Hepatocyte (in vitro differentiated cells): ENCODE measurements around the gene TBATA. TPM values are rescaled to one million over a fixed set of nuclear protein-coding genes. Genes with fewer than 3 reads are reported as not detected.

Experiments used
- DNase-seq: peaks from one replicate; pipeline ENCODE4 v3.0.0-alpha.2; 2016; ENCODE audit warnings: low spot score
- H2AFZ ChIP-seq: fragments of 200-600 bp; sonication (generic); 2 replicates; pipeline ENCODE4 v1.6.0; 2016; ENCODE audit warnings: antibody characterized with exemption, mild to moderate bottlenecking
- H3K27ac ChIP-seq: fragments of 200-600 bp; sonication (generic); 2 replicates; pipeline ENCODE4 v1.5.1; 2016; ENCODE audit warnings: mild to moderate bottlenecking
- H3K27me3 ChIP-seq: fragments of 200-600 bp; sonication (generic); 2 replicates; pipeline ENCODE4 v1.6.1; 2016
- H3K36me3 ChIP-seq: fragments of 200-600 bp; sonication (generic); replicated peaks from 2 replicates; pipeline ENCODE4 v1.5.1; 2016; ENCODE audit warnings: low read depth; ENCODE audit not compliant: insufficient read depth
- H3K4me1 ChIP-seq: fragments of 200-600 bp; sonication (generic); 2 replicates; pipeline ENCODE4 v1.5.1; 2016; ENCODE audit warnings: mild to moderate bottlenecking, moderate library complexity; ENCODE audit not compliant: insufficient read depth
- H3K4me2 ChIP-seq: fragments of 200-600 bp; sonication (generic); 2 replicates; pipeline ENCODE4 v1.6.0; 2016
- H3K4me3 ChIP-seq: fragments of 200-600 bp; sonication (generic); 2 replicates; pipeline ENCODE4 v1.5.1; 2016; ENCODE audit warnings: mild to moderate bottlenecking
- H3K79me2 ChIP-seq: fragments of 200-600 bp; sonication (generic); 2 replicates; pipeline ENCODE4 v1.6.0; 2017; ENCODE audit warnings: mild to moderate bottlenecking
- H3K9me2 ChIP-seq: fragments of 200-600 bp; sonication (generic); replicated peaks from 2 replicates; pipeline ENCODE4 v1.6.0; 2017; ENCODE audit warnings: mild to moderate bottlenecking; ENCODE audit not compliant: insufficient read depth
- H3K9me3 ChIP-seq: fragments of 200-600 bp; sonication (generic); 2 replicates; pipeline ENCODE4 v1.5.1; 2016; ENCODE audit warnings: low read depth, mild to moderate bottlenecking
- H4K20me1 ChIP-seq: fragments of 200-600 bp; sonication (generic); 2 replicates; pipeline ENCODE4 v1.6.0; 2016; ENCODE audit warnings: mild to moderate bottlenecking; ENCODE audit not compliant: insufficient read depth, poor library complexity, severe bottlenecking
- CTCF ChIP-seq: fragments of 200-600 bp; sonication (generic); IDR thresholded peaks from 2 replicates; pipeline ENCODE4 v1.5.1; 2016; ENCODE audit warnings: antibody characterized with exemption, mild to moderate bottlenecking; ENCODE audit not compliant: poor library complexity
- EZH2 ChIP-seq: fragments of 200-600 bp; sonication (generic); IDR thresholded peaks from 2 replicates; pipeline ENCODE4 v1.6.1; 2016; ENCODE audit warnings: antibody characterized with exemption, mild to moderate bottlenecking, borderline replicate concordance
- EZH2phosphoT487 ChIP-seq: fragments of 200-600 bp; sonication (generic); IDR thresholded peaks from one replicate; pipeline ENCODE4 v1.6.1; 2018; ENCODE audit warnings: antibody characterized with exemption, mild to moderate bottlenecking, low read depth, moderate library complexity; ENCODE audit not compliant: unreplicated experiment, severe bottlenecking
- WGBS: methylation state at CpG from one replicate; pipeline ENCODE4 v1.1.6; 2016; ENCODE audit warnings: low lambda C conversion rate; ENCODE audit errors: missing lambda C conversion rate; 5-methylcytosine and 5-hydroxymethylcytosine counted together
- polyA plus RNA-seq: library from polyadenylated mRNA; unstranded; fragments of >200 nt; fragmentation: Nextera tagmentation; extraction: Ambion mirVana; gene quantifications from 2 replicates; pipeline ENCODE4 v1.2.1, GENCODE V29; 2016
- total RNA-seq: library from RNA; depleted of rRNA; stranded (reverse); fragments of >200 nt; gene quantifications from 2 replicates; pipeline ENCODE4 v1.2.3, GENCODE V29; 2014

TBATA gene
- total and polyA plus RNA-seq, 2 experiments from 2014 or later, result not detected

GRCh38 chr10:70784016-70784415, 1.2 kb downstream of the TBATA start:
- H3K4me3 ChIP-seq, result no peak overlapping the region
- no peak for TF ChIP-seq CTCF
- TF ChIP-seq EZH2phosphoT487, result no peak
- TF ChIP-seq EZH2, result no peak
- H3K4me2 ChIP-seq, result no peak overlapping the region
- no peaks in the 10 kb centered on the region for H3K79me2 ChIP-seq
- H2AFZ ChIP-seq, result no peak overlapping the region
- no peak overlapping the region for H3K27ac ChIP-seq
- no peaks in the 10 kb centered on the region for H3K9me2 ChIP-seq
- no peak for DNase-seq
- H3K27me3 ChIP-seq, result no peaks in the 10 kb centered on the region
- H3K9me3 ChIP-seq, result no peaks in the 10 kb centered on the region
- H3K4me1 ChIP-seq, result no peaks in the 10 kb centered on the region
- no peaks in the 10 kb centered on the region for H3K36me3 ChIP-seq
- WGBS, result 87% methylated on average over 5 of the region's 5 CpGs
- no peaks in the 10 kb centered on the region for H4K20me1 ChIP-seq

GRCh38 chr10:70782746-70783680, 2.2 kb downstream of the TBATA start:
- H3K36me3 ChIP-seq, result no peaks in the 10 kb centered on the region
- H3K27ac ChIP-seq, result no peak overlapping the region
- no peak overlapping the region for H3K4me3 ChIP-seq
- H4K20me1 ChIP-seq, result no peaks in the 10 kb centered on the region
- H2AFZ ChIP-seq, result no peak overlapping the region
- H3K9me2 ChIP-seq, result no peaks in the 10 kb centered on the region
- H3K9me3 ChIP-seq, result no peaks in the 10 kb centered on the region
- no peaks in the 10 kb centered on the region for H3K27me3 ChIP-seq
- no peak overlapping the region for H3K4me2 ChIP-seq
- no peak for DNase-seq
- H3K79me2 ChIP-seq, result no peaks in the 10 kb centered on the region
- peaks cover 4% of the 10 kb centered on the region for H3K4me1 ChIP-seq
- TF ChIP-seq EZH2, result no peak
- TF ChIP-seq CTCF, result no peak
- TF ChIP-seq EZH2phosphoT487, result no peak
- WGBS, result 89% methylated on average over 11 of the region's 11 CpGs

GRCh38 chr10:70782086-70782745, 3.0 kb downstream of the TBATA start:
- Histone ChIP-seq H3K4me2 (no peak overlapping the region), H3K9me2 (no peaks in the 10 kb centered on the region), H3K4me3 (no peak overlapping the region), H3K36me3 (no peaks in the 10 kb centered on the region), H3K79me2 (no peaks in the 10 kb centered on the region), H3K4me1 (peaks cover 4% of the 10 kb centered on the region), H2AFZ (no peak overlapping the region), H3K9me3 (no peaks in the 10 kb centered on the region), H3K27ac (no peak overlapping the region), H3K27me3 (no peaks in the 10 kb centered on the region), H4K20me1 (no peaks in the 10 kb centered on the region)
- no peak for TF ChIP-seq EZH2
- no peak for TF ChIP-seq CTCF
- TF ChIP-seq EZH2phosphoT487, result no peak
- no peak for DNase-seq
- 82% methylated on average over 4 of the region's 4 CpGs for WGBS
